GM23338 (cell line): ENCODE measurements around the gene CLCN2. TPM values are rescaled to one million over a fixed set of nuclear protein-coding genes. Genes with fewer than 3 reads are reported as not detected.

Experiments
- ATAC-seq: fragments of 200-7000 bp; cut with Tn5 transposase; 3 replicates; pipeline ENCODE4 v1.9.1; 2020
- DNase-seq: peaks from one replicate; pipeline ENCODE4 v3.0.0-alpha.2; 2015; ENCODE audit warnings: low spot score
- H2AFZ ChIP-seq: fragments of 200-600 bp; sonication (generic); 2 replicates; pipeline ENCODE4 v1.8.0; 2016; ENCODE audit warnings: antibody characterized with exemption, mild to moderate bottlenecking, moderate library complexity
- H3F3A ChIP-seq: fragments of 200-600 bp; sonication (generic); replicated peaks from 2 replicates; pipeline ENCODE4 v1.8.0; 2017; ENCODE audit warnings: antibody characterized with exemption, mixed run types, low read depth
- H3K27ac ChIP-seq: fragments of 200-600 bp; sonication (generic); 2 replicates; pipeline ENCODE4 v1.6.1; 2016; ENCODE audit warnings: low read depth
- H3K27me3 ChIP-seq: fragments of 200-600 bp; sonication (generic); 2 replicates; pipeline ENCODE4 v1.8.0; 2016; ENCODE audit warnings: mild to moderate bottlenecking, mixed run types, moderate library complexity; ENCODE audit not compliant: insufficient read depth
- H3K36me3 ChIP-seq: fragments of 200-600 bp; sonication (generic); 2 replicates; pipeline ENCODE4 v1.8.0; 2016; ENCODE audit warnings: mild to moderate bottlenecking; ENCODE audit not compliant: insufficient read depth
- H3K4me1 ChIP-seq: fragments of 200-600 bp; sonication (generic); 2 replicates; pipeline ENCODE4 v1.8.0; 2016; ENCODE audit warnings: mild to moderate bottlenecking, moderate library complexity; ENCODE audit not compliant: insufficient read depth
- H3K4me2 ChIP-seq: fragments of 200-600 bp; sonication (generic); 2 replicates; pipeline ENCODE4 v1.7.1; 2017; ENCODE audit warnings: mixed run types
- H3K4me3 ChIP-seq: fragments of 200-600 bp; sonication (generic); 2 replicates; pipeline ENCODE4 v1.6.1; 2016; ENCODE audit warnings: mixed run types
- H3K79me2 ChIP-seq: fragments of 200-600 bp; sonication (generic); replicated peaks from 2 replicates; pipeline ENCODE4 v1.8.0; 2017; ENCODE audit warnings: mild to moderate bottlenecking; ENCODE audit not compliant: insufficient read depth
- H3K9me2 ChIP-seq: fragments of 200-600 bp; sonication (generic); 2 replicates; pipeline ENCODE4 v1.8.0; 2017; ENCODE audit not compliant: insufficient read depth
- H4K20me1 ChIP-seq: fragments of 200-600 bp; sonication (generic); replicated peaks from 2 replicates; pipeline ENCODE4 v1.8.0; 2017; ENCODE audit warnings: mild to moderate bottlenecking; ENCODE audit not compliant: insufficient read depth
- H3K27ac Mint-ChIP-seq: 2 replicates; pipeline ENCODE4 v1.8.0; 2020; ENCODE audit warnings: inconsistent platforms, mild to moderate bottlenecking, moderate library complexity, mixed read lengths
- H3K27me3 Mint-ChIP-seq: 3 replicates; pipeline ENCODE4 v1.8.0; 2022; ENCODE audit warnings: low read depth, mild to moderate bottlenecking, moderate library complexity, mixed read lengths, inconsistent platforms; ENCODE audit not compliant: insufficient read depth, poor library complexity
- H3K36me3 Mint-ChIP-seq: 3 replicates; pipeline ENCODE4 v1.8.0; 2021; ENCODE audit warnings: low read depth, mild to moderate bottlenecking, inconsistent platforms, moderate library complexity, mixed read lengths
- H3K4me1 Mint-ChIP-seq: 3 replicates; pipeline ENCODE4 v1.8.0; 2020; ENCODE audit warnings: mild to moderate bottlenecking, inconsistent platforms, mixed read lengths
- H3K4me3 Mint-ChIP-seq: 3 replicates; pipeline ENCODE4 v1.8.0; 2021; ENCODE audit warnings: moderate library complexity, mild to moderate bottlenecking, inconsistent platforms, mixed read lengths
- H3K9me3 Mint-ChIP-seq: 3 replicates; pipeline ENCODE4 v1.8.0; 2020; ENCODE audit warnings: moderate library complexity, mild to moderate bottlenecking, inconsistent platforms, mixed read lengths
- ETS1 ChIP-seq: IDR thresholded peaks from 2 replicates; pipeline ENCODE4 v1.6.1; 2016; ENCODE audit warnings: antibody characterized with exemption
- JUNB ChIP-seq: IDR thresholded peaks from one replicate; pipeline ENCODE4 v1.6.1; 2016; ENCODE audit warnings: antibody characterized with exemption; ENCODE audit not compliant: unreplicated experiment
- NANOG ChIP-seq: IDR thresholded peaks from 2 replicates; pipeline ENCODE4 v1.6.1; 2016; ENCODE audit warnings: antibody characterized with exemption, borderline replicate concordance
- POLR2AphosphoS5 ChIP-seq: IDR thresholded peaks from 2 replicates; pipeline ENCODE4 v1.6.1; 2016; ENCODE audit warnings: antibody characterized with exemption, low read depth
- STAT1 ChIP-seq: IDR thresholded peaks from one replicate; pipeline ENCODE4 v1.6.1; 2016; ENCODE audit warnings: antibody characterized with exemption; ENCODE audit not compliant: unreplicated experiment
- ZNF331 ChIP-seq: fragments of 250-450 bp; sonication (Bioruptor Pico); IDR thresholded peaks from 2 replicates; pipeline ENCODE4 v1.5.0; 2020; ENCODE audit warnings: low read depth, mild to moderate bottlenecking, moderate library complexity
- ZNF462 ChIP-seq: fragments of 250-450 bp; sonication (Bioruptor Pico); IDR thresholded peaks from 2 replicates; pipeline ENCODE4 v1.5.0; 2020; ENCODE audit warnings: mild to moderate bottlenecking, moderate library complexity
- polyA plus RNA-seq: library from polyadenylated mRNA; unstranded; fragments of >200 nt; fragmentation: Nextera tagmentation; extraction: Ambion mirVana; gene quantifications from 2 replicates; pipeline ENCODE4 v1.2.1, GENCODE V29; 2016
- total RNA-seq: library from RNA; depleted of rRNA; stranded (reverse); fragments of >200 nt; shearing (Covaris generic); gene quantifications from 2 replicates; pipeline ENCODE4 v1.2.3, GENCODE V29; 2014
- TF ChIP-seq, protein P1 (sequence below): IDR thresholded peaks from one replicate; pipeline ENCODE4 v1.6.1; 2018; ENCODE audit warnings: antibody characterized with exemption; ENCODE audit not compliant: unreplicated experiment

CLCN2 gene
- total and polyA plus RNA-seq, 2 experiments from 2014 or later = 7.0 to 9.2 TPM

DNA sequence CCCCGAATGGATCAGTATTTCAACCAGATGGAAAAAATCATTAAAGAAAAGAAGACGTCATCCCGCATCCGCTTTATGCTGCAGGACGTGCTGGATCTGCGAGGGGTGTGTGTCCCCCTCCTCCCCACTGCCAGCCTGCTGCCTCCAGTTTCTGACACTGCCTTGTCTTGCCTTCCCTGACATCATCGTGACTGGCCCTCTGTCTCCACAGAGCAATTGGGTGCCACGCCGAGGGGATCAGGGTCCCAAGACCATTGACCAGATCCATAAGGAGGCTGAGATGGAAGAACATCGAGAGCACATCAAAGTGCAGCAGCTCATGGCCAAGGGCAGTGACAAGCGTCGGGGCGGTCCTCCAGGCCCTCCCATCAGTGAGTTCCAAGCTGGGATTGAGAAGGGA, 36.1 kb downstream of the CLCN2 start:
- Histone ChIP-seq H3K36me3 (peaks cover 95% of the 10 kb centered on the region), H3K79me2 (peaks cover 62% of the 10 kb centered on the region), H3F3A (peaks cover 24% of the 10 kb centered on the region; the same call in 1 of the 2 replicates), H4K20me1 (peaks cover 58% of the 10 kb centered on the region), H3K27me3 (no peaks in the 10 kb centered on the region), H3K9me2 (no peaks in the 10 kb centered on the region), H3K4me2 (no peak overlapping the region), H3K4me3 (no peak overlapping the region), H3K4me1 (no peaks in the 10 kb centered on the region), H3K27ac (no peak overlapping the region), H2AFZ (no peak overlapping the region)
- no peak overlapping the region for H3K27ac Mint-ChIP-seq
- no peaks in the 10 kb centered on the region for H3K4me1 Mint-ChIP-seq
- no peak for TF ChIP-seq ZNF331 (CRISPR knock-in tag)
- TF ChIP-seq JUNB = no peak
- no peak for TF ChIP-seq ETS1
- no peak for TF ChIP-seq NANOG
- TF ChIP-seq ZNF462 (CRISPR knock-in tag) = no peak
- DNase-seq (no peak), ATAC-seq (no peak)
- H3K4me3 Mint-ChIP-seq = no peak overlapping the region; the same call in 2 of the 3 replicates
- H3K36me3 Mint-ChIP-seq = peaks cover 100% of the 10 kb centered on the region
- H3K9me3 Mint-ChIP-seq = no peaks in the 10 kb centered on the region
- peaks cover 22% of the 10 kb centered on the region for H3K27me3 Mint-ChIP-seq

DNA sequence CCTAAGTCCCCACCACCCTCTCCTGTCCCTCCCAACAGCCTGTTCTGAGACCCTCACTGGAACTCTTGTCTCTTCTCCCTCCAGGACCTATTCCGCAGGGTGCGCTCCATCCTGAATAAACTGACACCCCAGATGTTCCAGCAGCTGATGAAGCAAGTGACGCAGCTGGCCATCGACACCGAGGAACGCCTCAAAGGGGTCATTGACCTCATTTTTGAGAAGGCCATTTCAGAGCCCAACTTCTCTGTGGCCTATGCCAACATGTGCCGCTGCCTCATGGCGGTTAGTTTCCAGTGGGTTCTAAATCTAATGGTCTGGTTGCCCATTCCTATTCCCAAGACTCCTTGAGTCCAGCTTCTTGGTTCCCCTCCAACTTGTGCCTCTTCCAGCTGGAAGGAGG, 37.7 kb downstream of the CLCN2 start:
- ATAC-seq (no peak), DNase-seq (no peak)
- no peak overlapping the region for H3K4me3 Mint-ChIP-seq
- peaks cover 9% of the 10 kb centered on the region for H3K4me1 Mint-ChIP-seq
- peaks cover 30% of the 10 kb centered on the region for H3K27me3 Mint-ChIP-seq
- H3K27me3 ChIP-seq = no peaks in the 10 kb centered on the region
- no peak overlapping the region for H2AFZ ChIP-seq
- H3K4me2 ChIP-seq = no peak overlapping the region
- peaks cover 91% of the 10 kb centered on the region for H3K36me3 ChIP-seq
- no peak overlapping the region for H3K27ac ChIP-seq
- no peaks in the 10 kb centered on the region for H3K9me2 ChIP-seq
- no peak overlapping the region for H3K27ac Mint-ChIP-seq
- H3K79me2 ChIP-seq = peaks cover 67% of the 10 kb centered on the region
- no peak overlapping the region for H3K4me3 ChIP-seq
- peaks cover 16% of the 10 kb centered on the region; the same call in 1 of the 2 replicates for H3F3A ChIP-seq
- peaks cover 98% of the 10 kb centered on the region for H3K36me3 Mint-ChIP-seq
- no peaks in the 10 kb centered on the region for H3K4me1 ChIP-seq
- no peaks in the 10 kb centered on the region for H3K9me3 Mint-ChIP-seq
- peaks cover 59% of the 10 kb centered on the region for H4K20me1 ChIP-seq
- TF ChIP-seq STAT1 (no peak), POLR2AphosphoS5 (no peak), JUNB (no peak), ETS1 (no peak)
- TF ChIP-seq, protein P1, sequence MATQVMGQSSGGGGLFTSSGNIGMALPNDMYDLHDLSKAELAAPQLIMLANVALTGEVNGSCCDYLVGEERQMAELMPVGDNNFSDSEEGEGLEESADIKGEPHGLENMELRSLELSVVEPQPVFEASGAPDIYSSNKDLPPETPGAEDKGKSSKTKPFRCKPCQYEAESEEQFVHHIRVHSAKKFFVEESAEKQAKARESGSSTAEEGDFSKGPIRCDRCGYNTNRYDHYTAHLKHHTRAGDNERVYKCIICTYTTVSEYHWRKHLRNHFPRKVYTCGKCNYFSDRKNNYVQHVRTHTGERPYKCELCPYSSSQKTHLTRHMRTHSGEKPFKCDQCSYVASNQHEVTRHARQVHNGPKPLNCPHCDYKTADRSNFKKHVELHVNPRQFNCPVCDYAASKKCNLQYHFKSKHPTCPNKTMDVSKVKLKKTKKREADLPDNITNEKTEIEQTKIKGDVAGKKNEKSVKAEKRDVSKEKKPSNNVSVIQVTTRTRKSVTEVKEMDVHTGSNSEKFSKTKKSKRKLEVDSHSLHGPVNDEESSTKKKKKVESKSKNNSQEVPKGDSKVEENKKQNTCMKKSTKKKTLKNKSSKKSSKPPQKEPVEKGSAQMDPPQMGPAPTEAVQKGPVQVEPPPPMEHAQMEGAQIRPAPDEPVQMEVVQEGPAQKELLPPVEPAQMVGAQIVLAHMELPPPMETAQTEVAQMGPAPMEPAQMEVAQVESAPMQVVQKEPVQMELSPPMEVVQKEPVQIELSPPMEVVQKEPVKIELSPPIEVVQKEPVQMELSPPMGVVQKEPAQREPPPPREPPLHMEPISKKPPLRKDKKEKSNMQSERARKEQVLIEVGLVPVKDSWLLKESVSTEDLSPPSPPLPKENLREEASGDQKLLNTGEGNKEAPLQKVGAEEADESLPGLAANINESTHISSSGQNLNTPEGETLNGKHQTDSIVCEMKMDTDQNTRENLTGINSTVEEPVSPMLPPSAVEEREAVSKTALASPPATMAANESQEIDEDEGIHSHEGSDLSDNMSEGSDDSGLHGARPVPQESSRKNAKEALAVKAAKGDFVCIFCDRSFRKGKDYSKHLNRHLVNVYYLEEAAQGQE = no peak
